ENCODE data around the gene MZB1.
"Not testable (repeated sequence)": the region's sequence is repeated elsewhere in the genome, so short reads cannot be mapped to it uniquely, and the experiment has no call there.

Gene MZB1

DNA sequence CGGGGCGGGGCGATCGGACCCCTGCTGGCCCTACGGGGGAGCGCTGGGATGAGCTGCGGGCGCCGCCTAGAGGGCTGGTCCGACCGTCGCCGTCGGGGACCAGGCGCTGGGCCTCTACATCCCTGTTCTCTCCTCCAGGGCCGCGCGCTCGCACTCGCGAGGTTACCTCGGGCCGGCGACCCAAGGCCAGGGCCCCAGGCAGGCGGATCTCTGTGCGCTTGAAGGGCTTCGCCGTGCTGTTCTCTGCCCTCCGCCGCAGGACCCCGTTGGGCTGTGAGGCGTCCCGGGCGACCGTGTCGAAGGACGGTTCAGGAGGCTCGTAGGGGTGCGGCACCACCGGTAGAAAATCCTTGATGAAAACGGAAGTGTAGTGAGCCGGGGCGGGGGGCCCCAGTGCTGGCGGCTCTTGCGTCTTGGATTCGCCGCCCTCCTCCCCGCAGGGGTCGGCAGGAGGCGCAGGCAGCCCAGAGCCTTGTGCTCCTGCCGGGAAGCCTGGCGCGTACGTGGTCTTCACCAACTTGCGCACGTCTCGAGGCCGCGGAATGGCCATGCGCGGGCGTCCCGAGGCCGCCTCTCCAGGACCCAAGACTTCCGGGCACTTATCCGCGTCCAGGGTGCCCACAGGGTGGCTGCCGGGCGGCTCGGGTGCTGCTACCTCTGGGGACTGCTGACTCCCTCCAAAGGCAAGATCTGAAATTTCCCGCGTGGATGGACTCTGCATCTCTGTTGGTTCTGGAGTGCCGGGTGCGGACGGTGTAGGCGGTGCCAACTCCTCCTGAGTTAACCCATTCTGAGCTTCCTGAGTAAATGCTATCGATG lies 3.2 kb upstream of the MZB1 start:
- DNase-seq (ENCODE audit: low read depth in 2 of 2) = peak; percentile 81 to 84

DNA sequence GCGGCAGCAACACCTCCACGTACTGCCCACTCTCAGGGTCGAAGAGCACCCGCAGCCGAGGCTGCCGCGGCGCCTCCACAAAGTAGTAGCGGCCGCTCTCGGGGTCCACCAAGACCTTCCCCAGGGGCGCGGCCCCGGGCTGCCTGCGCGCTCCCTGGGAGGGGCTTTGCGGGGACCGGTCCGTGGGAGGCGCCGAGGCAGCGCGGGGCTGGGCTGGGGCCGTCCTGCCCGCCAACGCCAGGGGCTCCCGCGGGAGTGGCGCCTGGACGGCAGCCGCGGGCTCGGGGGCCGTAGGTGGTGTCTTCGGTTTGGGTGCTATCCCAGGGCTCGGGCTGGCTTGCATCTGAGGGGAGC lies 2.6 kb upstream of the MZB1 start:
- DNase-seq (ENCODE audit: low read depth in 2 of 2) = no peak

DNA sequence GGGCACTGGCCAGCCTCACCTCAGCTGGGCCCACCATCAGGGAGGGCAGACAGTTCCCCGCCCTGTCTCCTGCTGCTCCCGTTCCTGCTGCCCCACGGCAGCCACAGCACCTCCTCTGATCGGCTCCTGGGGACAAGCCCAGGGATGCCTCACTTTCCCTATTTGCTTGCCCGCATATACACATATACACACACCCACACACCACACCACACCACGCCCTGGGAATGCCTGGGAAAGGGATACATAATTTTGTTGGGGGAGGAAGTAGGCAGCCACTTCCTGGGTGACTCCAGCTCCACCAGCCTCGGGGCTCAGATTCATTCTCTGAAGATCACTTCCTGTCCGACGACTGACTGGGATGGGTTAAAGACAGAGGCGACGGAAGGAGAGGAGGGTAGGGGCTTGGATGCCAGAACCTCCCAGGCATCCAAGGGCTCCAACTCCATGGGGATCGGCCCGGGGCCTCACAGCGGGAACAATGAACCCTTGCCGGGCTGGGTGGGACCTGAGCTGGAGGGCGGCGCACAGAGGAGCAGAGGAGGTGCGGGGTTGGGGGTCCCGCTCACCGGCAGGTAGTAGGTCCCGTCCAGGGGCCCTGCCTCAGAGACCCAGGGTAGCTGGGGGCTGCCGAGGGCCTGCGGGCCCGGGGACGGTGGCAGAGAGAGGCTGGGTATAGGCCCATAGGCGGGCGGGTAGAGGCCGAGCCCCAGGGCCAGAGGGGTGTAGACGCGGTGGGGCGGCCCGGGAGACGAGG lies 2.0 kb upstream of the MZB1 start:
- DNase-seq (ENCODE audit: low read depth in 2 of 2) = no peak

DNA sequence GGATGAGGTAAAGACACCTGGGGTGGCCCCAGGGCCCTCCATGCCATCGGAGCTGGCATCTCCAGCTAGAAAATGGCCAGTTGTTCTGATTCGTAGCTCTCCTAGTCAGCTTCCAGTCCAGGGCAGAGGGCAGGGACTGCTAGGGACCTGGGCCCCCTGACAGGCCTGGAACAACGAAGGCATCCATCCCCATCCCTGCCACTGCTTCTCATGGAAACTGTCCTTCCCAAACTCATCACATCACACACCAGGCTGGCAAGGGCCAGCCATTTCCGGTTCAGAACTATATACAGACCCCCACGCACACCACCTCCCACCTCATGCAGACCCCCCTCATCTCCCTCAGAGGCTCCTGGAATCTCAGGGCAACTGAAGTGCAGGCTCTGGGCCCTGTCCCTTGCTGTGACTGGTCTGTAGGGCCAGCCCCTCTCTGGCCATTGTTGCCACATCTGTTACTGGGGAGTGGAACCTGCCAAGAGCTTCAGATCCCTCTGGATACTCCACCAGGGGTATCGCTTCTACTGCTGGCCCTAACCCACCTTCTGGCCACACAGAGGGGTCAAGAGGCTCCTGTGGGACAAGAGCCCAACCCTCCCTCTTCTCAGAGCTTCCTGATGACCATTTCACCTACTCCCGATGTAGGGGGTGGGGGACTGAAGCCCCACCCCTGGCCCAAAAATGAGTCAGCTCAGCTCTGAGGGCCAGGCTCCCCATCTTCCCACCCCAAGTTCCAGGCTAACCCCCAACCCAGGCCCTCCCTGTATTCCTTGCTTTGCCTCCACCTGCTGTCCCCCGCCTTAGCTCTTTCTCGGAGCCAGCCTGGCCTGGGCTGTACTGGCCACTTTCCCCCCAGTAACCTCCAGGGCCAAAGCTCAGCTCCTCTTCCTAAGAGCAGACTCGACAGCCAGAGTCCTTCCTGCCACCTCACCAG lies 1.2 kb upstream of the MZB1 start:
- no peak for DNase-seq (ENCODE audit: low read depth in 2 of 2)

DNA sequence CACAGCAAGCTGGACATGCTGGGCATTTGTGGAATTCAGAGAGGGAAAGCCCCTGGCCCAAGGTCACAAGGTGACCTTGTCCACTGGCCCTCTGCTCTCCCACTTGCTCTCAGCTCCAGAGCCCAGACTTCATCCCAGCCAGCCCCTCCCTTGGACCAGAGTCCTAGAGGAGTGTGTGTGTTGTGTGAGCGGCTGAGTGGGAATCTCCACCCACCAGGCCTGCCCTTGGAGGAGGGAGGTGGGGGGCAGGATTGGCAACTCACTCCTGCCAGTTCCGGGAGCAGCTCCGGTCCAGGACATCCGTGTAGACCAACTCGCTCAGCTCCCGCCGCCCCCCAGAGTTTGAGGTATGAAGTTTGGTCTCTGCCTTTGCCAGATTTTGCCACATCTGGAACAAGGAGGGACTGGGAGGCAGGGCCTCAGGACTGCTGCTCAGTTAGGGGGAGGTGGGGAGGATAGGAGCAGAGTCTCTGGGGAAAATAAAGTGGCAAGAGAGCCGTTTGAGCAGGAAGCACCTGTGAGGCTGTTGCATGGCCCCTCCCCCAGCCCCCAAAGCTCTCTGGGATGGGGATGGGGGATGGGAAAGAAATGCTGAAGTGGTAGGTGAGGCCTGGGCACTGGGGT lies 1.4 kb downstream of the MZB1 start:
- no peak for DNase-seq (ENCODE audit: low read depth in 2 of 2)

DNA sequence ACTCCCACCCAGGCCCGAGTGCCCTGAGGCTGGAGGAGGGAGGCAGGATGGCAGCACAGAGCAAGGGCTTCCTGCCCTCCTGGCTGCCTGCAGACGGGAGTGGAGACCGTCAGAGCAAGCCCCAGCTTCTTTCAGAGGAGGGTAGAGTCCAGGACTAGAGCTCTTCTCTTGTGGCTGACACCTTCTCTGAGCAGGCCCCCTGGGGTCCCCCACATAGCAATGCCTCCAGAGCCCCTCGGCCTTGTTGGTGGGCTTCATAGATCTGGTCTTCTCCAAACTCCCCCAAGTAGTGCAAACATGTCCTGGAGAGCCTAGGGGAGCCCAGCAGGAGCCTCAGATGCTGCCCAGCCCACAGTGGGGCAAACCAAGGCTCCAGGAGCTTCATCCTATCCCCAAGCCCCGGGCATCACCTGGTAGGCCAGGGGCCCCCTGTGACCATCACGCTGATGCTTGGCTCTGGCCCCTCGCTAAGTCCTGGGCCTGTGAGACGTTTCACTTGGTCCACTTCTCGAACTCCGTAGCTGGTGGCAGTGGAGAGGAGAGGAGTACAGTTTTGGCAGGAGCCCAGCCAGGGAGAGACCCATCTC lies 2.0 kb downstream of the MZB1 start:
- DNase-seq (ENCODE audit: low read depth in 2 of 2) = no peak

DNA sequence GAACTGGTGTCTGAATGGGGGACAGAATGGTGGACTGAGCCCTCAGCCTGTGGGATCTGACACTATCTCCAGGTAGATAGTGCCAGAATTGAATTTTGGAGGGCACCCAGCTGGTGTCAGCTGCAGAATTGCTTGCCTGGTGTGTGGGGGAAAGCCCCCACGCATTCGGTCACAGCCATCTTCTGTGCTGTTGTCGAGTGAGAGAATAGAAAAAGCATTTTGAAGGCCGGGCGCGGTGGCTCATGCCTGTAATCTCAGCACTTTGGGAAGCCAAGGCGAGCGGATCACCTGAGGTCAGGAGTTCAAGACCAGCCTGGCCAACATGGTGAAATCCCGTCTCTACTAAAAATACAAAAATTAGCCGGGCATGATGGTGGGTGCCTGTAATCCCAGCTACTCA lies 2.8 kb downstream of the MZB1 start:
- not testable (repeated sequence) for DNase-seq (ENCODE audit: low read depth in 2 of 2)

DNA sequence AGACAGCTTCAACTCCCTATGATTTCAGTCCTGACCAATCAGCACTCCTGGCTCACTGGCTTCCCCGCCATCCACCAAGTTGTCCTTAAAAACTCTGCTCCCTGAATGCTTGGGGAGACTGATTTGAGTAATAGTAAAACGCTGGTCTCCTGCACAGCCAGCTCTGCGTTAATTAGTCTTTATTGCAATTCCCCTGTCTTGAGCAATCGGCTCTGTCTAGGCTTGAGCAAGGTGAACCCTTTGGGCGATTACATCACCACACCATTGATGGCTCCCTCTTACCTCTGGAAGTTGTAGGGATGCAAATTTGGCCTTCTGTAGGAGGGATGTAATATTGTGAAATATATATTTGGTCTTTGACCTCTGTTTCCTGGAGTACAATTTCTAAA lies 3.7 kb downstream of the MZB1 start:
- DNase-seq (ENCODE audit: low read depth in 2 of 2) = no peak

DNA sequence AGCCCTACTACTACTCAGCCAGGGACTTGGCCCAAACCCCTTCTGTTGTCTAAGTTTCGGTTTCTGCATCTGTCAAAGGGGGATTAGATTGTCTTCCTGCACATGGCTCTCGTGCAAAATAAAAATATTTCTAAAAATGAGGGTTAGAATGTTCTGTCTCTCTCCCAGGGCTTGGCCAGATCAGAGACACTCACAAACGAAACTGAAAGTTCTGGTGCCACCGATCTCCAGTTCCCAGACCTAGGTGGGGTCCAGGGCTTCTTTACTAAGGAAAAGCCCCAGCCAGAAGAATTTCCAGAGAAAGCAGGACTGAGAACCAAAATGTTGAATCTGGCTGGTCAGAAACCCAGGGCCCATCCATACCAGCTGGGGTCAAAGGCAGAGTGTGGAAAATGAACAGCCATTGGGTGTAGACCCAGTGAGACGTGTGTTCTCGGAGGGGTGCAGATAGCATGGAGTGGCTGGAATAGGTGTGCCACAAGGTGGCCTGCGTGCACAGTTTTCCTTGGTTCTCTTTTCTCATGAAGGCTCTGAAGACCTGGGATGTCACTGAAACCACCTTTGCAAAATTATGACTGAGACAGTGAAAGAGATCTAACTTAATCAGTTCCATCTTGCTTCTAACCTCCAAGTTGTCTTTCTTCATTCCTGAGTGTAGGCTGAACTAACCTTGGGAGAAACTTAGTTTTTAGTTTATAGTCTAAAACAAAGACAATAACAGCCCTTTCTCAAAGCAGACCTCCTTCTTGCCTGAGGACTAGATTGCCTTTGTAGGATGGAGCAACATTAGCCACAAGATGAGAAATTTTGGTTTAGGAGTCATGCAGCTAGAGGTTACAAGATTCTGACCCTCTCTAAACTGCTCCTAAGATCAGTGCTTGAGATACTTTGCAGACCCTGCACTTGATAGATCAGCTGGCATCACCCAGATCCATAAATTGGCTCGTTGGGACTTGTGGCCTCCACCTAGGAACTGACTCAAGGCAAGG lies 4.4 kb downstream of the MZB1 start:
- no peak for DNase-seq (ENCODE audit: low read depth in 2 of 2)

DNA sequence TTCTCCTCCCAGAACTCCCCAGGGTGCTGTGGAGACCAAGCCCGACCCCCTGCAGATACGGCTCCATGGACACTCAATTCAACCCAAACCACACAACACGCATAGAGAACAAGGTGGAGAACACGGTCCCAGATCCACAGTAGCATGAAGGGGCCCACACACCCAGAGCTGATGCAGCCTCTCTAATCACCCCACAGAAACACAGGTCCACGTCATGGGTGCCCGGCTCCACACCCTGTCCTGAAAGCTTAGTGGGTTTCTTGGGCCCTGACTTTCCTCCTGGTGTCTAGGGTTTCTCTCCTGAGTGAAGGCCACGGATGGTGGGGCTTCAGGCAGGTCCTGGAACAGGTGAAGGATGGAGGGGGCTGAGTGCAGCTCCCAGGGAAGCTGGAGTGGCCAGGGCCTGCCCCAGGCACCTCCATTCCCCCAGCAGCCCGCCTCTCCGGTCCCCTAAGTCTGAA lies 5.1 kb downstream of the MZB1 start:
- DNase-seq (ENCODE audit: low read depth in 2 of 2) = no peak

DNA sequence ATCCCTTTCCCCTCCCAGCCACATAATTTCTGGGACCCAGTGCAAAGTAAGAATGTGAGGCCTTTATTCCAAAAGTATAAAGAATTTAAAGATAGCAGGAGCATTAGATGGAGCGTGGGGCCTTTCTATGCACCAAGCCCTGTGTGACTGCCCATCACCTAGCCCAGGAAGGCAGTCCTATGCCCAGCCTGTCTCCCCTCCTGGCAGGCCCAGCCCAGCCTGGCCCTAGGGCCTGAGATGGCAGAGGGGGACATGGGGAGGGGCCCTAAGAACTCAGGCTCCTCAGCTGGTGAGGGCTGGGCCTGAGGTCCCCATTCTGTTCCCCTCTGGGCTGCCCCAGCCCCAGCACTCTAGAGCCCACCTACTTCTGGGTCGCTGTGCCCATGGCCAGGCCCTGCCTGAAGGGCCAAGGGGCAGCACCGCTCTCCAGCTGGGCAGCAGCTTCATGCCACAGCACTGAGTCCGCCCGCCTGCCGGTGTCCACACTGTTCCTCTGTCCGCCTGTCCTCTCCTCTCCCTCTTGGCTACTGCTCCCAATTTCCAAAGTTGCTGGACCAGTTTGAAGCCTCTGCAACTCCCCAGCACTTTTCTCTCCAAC lies 5.6 kb downstream of the MZB1 start:
- no peak for DNase-seq (ENCODE audit: low read depth in 2 of 2)

DNA sequence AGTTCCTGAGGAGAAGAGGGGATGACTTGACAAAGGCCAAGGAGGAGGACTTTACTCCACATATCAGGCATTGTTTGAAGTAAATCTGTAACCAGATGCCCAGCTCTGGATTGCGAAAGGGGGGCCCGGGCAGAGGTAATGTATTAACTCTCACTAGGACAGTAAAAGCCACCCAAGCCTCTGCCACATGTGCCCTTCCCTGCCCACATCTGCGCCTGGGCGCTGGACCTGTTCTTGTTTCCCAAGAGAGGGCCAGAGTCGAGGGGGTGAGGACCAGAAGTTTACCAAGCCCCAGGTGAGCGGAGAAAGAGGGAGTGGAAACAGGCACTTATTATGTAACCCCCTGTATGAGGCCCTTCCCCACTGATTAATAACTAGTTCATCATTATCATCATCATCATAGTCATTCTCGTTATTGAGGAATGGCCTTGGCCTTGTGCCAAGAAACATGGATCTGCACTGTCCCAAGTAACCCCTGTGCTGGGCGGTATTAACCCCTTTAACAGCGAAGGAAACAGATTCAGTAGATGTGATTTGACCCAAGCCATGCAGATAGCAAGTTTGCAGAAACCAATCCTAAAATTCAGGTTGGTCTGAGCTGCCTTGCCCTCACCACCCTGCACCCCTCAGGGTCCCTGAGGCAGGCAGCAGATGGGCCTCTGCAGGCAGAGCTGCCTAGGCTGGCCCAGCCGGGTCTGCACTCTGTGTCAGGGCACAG lies 6.3 kb downstream of the MZB1 start, which contains the start of gene SLC23A1:
Gene SLC23A1, minus strand, starts transcription at position 23 of the 718 bp plus-strand sequence. CDS start 44 bp downstream, outside the sequence.
- DNase-seq (ENCODE audit: low read depth in 2 of 2) = no peak

DNA sequence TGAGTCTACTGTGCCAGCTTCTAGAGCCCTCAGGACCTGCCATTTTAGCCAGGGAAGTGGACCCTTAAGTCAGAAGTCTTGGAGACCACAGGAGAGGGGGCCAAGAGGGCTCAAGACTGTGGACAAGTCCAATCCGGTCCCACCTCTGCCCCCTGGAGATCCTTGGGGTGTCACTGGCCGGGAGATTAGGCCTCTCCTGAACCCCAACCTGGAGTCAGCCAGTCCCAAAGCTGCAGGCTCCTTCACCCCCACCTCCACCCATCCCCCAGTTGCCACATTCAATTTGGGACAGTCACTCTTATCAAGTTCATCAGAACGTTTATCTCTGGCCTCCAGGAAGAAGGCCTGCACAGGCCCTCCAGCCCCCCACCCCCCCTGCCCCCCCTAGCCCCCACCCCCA lies 6.9 kb downstream of the MZB1 start:
- DNase-seq (ENCODE audit: low read depth in 2 of 2) = no peak

DNA sequence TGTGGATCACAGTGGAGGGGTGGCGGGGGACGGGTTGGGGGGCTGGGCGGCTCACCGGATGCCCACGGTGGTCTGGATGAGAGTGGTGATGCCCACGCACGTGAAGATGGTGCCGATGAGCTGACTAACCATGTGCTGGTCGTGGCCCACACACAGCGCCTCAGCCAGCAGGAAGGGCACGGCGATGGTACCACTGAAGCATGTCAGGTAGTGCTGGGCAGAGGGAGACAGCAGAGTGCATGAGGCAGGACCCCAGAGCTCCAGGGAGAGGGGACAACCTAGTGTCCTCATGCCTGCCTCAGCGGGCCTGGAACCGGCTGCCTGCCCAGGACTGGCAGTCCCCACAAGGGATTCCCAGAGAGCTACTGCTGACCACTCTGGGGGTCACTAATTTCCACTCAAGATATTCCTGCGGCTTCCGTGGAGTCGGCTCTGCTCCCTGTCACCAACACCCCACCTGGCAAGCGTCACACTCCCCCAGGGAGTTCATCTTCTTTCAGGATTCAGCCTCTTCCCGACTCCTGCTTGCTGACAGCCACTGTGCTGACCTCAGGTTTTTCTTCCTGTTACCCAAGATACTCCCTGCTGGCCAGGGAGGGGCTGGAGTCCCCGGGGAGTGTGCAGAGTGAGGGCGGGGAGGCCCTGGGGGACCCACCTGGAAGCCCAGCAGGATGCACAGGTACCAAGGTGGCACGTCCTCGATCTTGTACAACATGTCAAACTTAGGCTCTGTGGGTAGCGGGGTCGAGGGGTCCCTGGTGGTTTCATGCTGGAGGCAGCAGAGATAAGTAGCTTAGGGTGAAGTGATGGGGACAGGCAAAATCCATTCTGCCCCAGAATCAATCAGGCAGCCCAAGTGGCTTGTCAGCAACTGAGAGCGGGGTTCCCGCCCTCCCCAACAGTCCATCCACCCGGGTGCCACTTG lies 7.6 kb downstream of the MZB1 start:
- no peak for DNase-seq (ENCODE audit: low read depth in 2 of 2)

DNA sequence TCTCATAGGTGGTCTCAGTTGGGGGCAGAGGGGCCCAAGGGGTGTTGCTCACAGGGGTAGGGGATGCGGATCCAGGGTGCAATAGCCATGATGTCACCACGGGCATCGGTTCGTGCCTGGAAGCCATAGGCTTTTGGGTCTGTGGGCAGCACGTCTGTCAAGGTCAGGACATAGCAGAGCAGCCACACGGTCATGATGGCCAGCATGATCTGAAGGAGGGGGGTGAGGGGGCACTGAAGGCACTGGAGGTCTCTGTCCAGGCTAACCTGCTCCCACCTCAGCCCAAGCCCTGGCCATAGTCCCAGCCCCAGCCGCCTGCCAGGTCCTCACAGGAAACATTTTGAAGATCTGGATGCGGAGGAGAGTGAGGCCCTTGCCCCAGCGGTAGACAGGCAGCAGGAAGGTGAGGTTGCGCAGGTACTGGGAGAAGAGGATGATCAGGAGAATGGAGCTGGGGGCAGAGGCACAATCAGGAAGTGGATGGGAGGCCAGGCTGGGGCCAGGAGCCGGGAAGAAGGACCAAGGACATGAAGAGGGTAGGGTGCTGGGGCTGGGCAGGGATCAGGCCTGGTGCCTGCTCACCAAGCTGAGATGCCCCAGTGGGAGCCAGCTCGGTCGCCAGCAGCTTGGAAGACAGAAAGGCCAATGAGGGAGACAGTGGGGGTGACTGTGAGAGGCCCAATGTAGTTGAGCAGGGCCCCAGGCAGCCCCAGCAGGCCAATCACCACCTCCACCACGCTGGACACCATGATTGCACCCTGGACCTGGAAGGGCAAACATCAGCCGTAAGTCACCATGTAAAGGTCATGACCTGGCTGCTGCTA lies 9.9 kb downstream of the MZB1 start:
- DNase-seq (ENCODE audit: low read depth in 2 of 2) = no peak

DNA sequence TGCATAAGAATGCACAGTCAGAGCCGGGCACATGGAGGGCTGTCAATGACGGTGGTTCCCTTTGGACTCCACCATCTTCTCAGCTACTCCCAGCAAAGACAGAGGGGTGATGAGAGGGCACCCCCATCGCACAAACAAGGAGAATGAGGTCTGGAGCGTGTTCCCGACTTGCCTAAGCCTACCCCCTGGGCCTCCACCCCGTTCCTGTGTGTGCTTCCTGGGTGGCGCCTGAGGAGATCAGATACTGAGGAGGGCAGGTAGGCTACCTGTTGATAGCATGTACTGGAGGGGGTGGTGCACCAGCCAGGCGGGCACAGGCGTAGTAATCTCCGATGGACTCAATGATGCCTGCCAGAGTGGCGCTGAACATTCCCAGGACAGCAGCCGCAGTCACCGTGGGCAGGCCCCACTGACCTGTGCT lies 10.8 kb downstream of the MZB1 start:
- DNase-seq (ENCODE audit: low read depth in 2 of 2) = no peak

All from stimulated activated CD4-positive, alpha-beta T cell treated with anti-CD3 and anti-CD28 coated beads, Interleukin-15, amount 100 ng/mL, for 48 hours (primary cell).